Body of pancreas (tissue), 4 donors: Measurements from ENCODE around the gene PKP3.
"Not testable (repeated sequence)": the region's sequence is repeated elsewhere in the genome, so short reads cannot be mapped to it uniquely, and the experiment has no call there.

Source experiments
- CTCF ChIP-seq, 7 experiments: fragments of 450-650 bp in 4 of 7; fragments of 200-600 bp in 3 of 7; sonication (generic) in 3 of 7; IDR thresholded peaks; one replicate each; pipeline ENCODE4 v1.5.1; 2016 to 2019; ENCODE audit warnings: antibody characterized with exemption in 7 of 7
- POLR2A ChIP-seq, 3 donors: fragments of 450-650 bp; IDR thresholded peaks; one replicate each; pipeline ENCODE4 v1.6.1; 2016; ENCODE audit warnings: antibody characterized with exemption in 3 of 3, mild to moderate bottlenecking in 2 of 3

- not testable (repeated sequence) for TF ChIP-seq CTCF, POLR2A (IDR thresholded peaks at IDR 0.05)
These were observed 30.6 kb upstream of the PKP3 start for GRCh38 chr11:363443-363805.
